Measurements from ENCODE around the gene TLDC2. TPM values are rescaled to one million over a fixed set of nuclear protein-coding genes. Genes with fewer than 3 reads are reported as not detected.
A peak's percentile ranks its signal among the peaks of the same experiment; 100 is the strongest.

The TLDC2 gene
- total RNA-seq, 2 donors from 2014 or later: 0.18 to 0.24 TPM

GRCh38 chr20:36851490-36851889 lies 24.4 kb upstream of the TLDC2 start:
- H3K4me3 Mint-ChIP-seq: no peak overlapping the region

GRCh38 chr20:36852187-36852586 lies 23.8 kb upstream of the TLDC2 start:
- H3K27me3 Mint-ChIP-seq (ENCODE audit: insufficient read depth): no peaks in the 10 kb centered on the region
- peaks cover 29% of the 10 kb centered on the region for H3K4me1 Mint-ChIP-seq
- peaks cover 29% of the 10 kb centered on the region for H3K36me3 Mint-ChIP-seq (ENCODE audit: low read depth)
- Histone ChIP-seq H3K27me3 (ENCODE audit: control insufficient read depth, insufficient read depth, low read length, poor library complexity, severe bottlenecking) (no peaks in the 10 kb centered on the region), H3K4me3 (ENCODE audit: low read length) (no peak overlapping the region), H3K4me1 (ENCODE audit: control insufficient read depth, insufficient read depth, low read length) (peaks cover 8% of the 10 kb centered on the region), H3K27ac (ENCODE audit: low read depth, low read length) (no peak overlapping the region), H3K36me3 (ENCODE audit: control insufficient read depth, insufficient read depth, low read length) (peaks cover 17% of the 10 kb centered on the region), H3K9ac (ENCODE audit: extremely low read depth, low read length, poor library complexity, severe bottlenecking) (no peak overlapping the region), H3K9me3 (ENCODE audit: control insufficient read depth, low read length) (peaks cover 14% of the 10 kb centered on the region)
- 94 to 100% methylated on average over 3 to 12 of the region's 12 CpGs for WGBS, 2 experiments (ENCODE audit: insufficient coverage in 1 of 2, insufficient read length in 1 of 2)
- H3K4me3 Mint-ChIP-seq: no peak overlapping the region
- TF ChIP-seq CTCF (conservative IDR thresholded peaks at IDR 0.05): no peak
- no peak overlapping the region for H3K27ac Mint-ChIP-seq
- peak; percentile 35 for DNase-seq
- peaks cover 14% of the 10 kb centered on the region for H3K9me3 Mint-ChIP-seq

More at GRCh38 chr20:36851490-36851889, 24.4 kb upstream of the TLDC2 start:
- no peak for TF ChIP-seq CTCF (conservative IDR thresholded peaks at IDR 0.05)
- Mint-ChIP-seq H3K27me3 (ENCODE audit: insufficient read depth) (no peaks in the 10 kb centered on the region), H3K4me1 (peaks cover 31% of the 10 kb centered on the region), H3K36me3 (ENCODE audit: low read depth) (peaks cover 29% of the 10 kb centered on the region), H3K9me3 (peaks cover 14% of the 10 kb centered on the region), H3K27ac (no peak overlapping the region)
- DNase-seq: peak; percentile 31
- 94 to 96% methylated on average over 2 of the region's 2 CpGs for WGBS, 2 experiments (ENCODE audit: insufficient coverage in 1 of 2, insufficient read length in 1 of 2)
- H3K36me3 ChIP-seq (ENCODE audit: control insufficient read depth, insufficient read depth, low read length): peaks cover 17% of the 10 kb centered on the region
- no peak overlapping the region for H3K4me3 ChIP-seq (ENCODE audit: low read length)
- H3K9me3 ChIP-seq (ENCODE audit: control insufficient read depth, low read length): peaks cover 14% of the 10 kb centered on the region
- H3K9ac ChIP-seq (ENCODE audit: extremely low read depth, low read length, poor library complexity, severe bottlenecking): no peak overlapping the region
- H3K27ac ChIP-seq (ENCODE audit: low read depth, low read length): no peak overlapping the region
- H3K27me3 ChIP-seq (ENCODE audit: control insufficient read depth, insufficient read depth, low read length, poor library complexity, severe bottlenecking): no peaks in the 10 kb centered on the region
- peaks cover 10% of the 10 kb centered on the region for H3K4me1 ChIP-seq (ENCODE audit: control insufficient read depth, insufficient read depth, low read length)

- peaks cover 34% of the 10 kb centered on the region for H3K36me3 Mint-ChIP-seq (ENCODE audit: low read depth)
- peaks cover 27% of the 10 kb centered on the region for H3K4me1 Mint-ChIP-seq
- WGBS, 2 experiments (ENCODE audit: insufficient coverage in 1 of 2, insufficient read length in 1 of 2): 87 to 92% methylated on average over 19 to 21 of the region's 21 CpGs
Measured at GRCh38 chr20:36854348-36855240, 21.3 kb upstream of the TLDC2 start.

More at GRCh38 chr20:36854348-36855240, 21.3 kb upstream of the TLDC2 start:
- no peaks in the 10 kb centered on the region for H3K27me3 ChIP-seq (ENCODE audit: control insufficient read depth, insufficient read depth, low read length, poor library complexity, severe bottlenecking)
- Mint-ChIP-seq H3K4me3 (no peak overlapping the region), H3K9me3 (peaks cover 14% of the 10 kb centered on the region), H3K27ac (no peak overlapping the region), H3K27me3 (ENCODE audit: insufficient read depth) (no peaks in the 10 kb centered on the region)
- H3K9me3 ChIP-seq (ENCODE audit: control insufficient read depth, low read length): peaks cover 14% of the 10 kb centered on the region
- H3K36me3 ChIP-seq (ENCODE audit: control insufficient read depth, insufficient read depth, low read length): peaks cover 24% of the 10 kb centered on the region
- no peak overlapping the region for H3K4me3 ChIP-seq (ENCODE audit: low read length)
- DNase-seq: peak; percentile 43
- TF ChIP-seq CTCF (conservative IDR thresholded peaks at IDR 0.05): no peak
- H3K4me1 ChIP-seq (ENCODE audit: control insufficient read depth, insufficient read depth, low read length): peaks cover 5% of the 10 kb centered on the region
- no peak overlapping the region for H3K27ac ChIP-seq (ENCODE audit: low read depth, low read length)
- no peak overlapping the region for H3K9ac ChIP-seq (ENCODE audit: extremely low read depth, low read length, poor library complexity, severe bottlenecking)
